CD4-positive, alpha-beta T cell treated with Interleukin-17A for 1 hour (primary cell): ENCODE results near the gene TSPAN9.

Experiments
- DNase-seq: peaks from one replicate; pipeline ENCODE4 v3.0.0-alpha.2; 2020

Gene TSPAN9

GRCh38 chr12:3215410-3215975 is 138.3 kb downstream of the TSPAN9 start:
- no peak for DNase-seq

- no peak for DNase-seq
Observed at GRCh38 chr12:3216097-3216496, 138.9 kb downstream of the TSPAN9 start.

- DNase-seq: no peak
Observed at GRCh38 chr12:3216726-3217682, 139.8 kb downstream of the TSPAN9 start.

GRCh38 chr12:3217683-3218079 is 140.5 kb downstream of the TSPAN9 start:
- no peak for DNase-seq

GRCh38 chr12:3218228-3219171 is 141.3 kb downstream of the TSPAN9 start:
- DNase-seq: no peak

GRCh38 chr12:3219233-3219632 is 142.1 kb downstream of the TSPAN9 start:
- no peak for DNase-seq

- no peak for DNase-seq
Observed at GRCh38 chr12:3220382-3221321, 143.5 kb downstream of the TSPAN9 start.

- DNase-seq: no peak
Observed at GRCh38 chr12:3222306-3222705, 145.1 kb downstream of the TSPAN9 start.

GRCh38 chr12:3222979-3223378 is 145.8 kb downstream of the TSPAN9 start:
- DNase-seq: no peak

GRCh38 chr12:3223601-3224529 is 146.7 kb downstream of the TSPAN9 start:
- DNase-seq: no peak

GRCh38 chr12:3224530-3224903 is 147.3 kb downstream of the TSPAN9 start:
- no peak for DNase-seq

- DNase-seq: no peak
Observed at GRCh38 chr12:3225154-3225795, 148.1 kb downstream of the TSPAN9 start.

GRCh38 chr12:3225796-3226180 is 148.6 kb downstream of the TSPAN9 start:
- no peak for DNase-seq

GRCh38 chr12:3226264-3226663 is 149.1 kb downstream of the TSPAN9 start:
- DNase-seq: no peak

GRCh38 chr12:3227076-3227975 is 150.1 kb downstream of the TSPAN9 start:
- no peak for DNase-seq

- no peak for DNase-seq
Observed at GRCh38 chr12:3228552-3228951, 151.4 kb downstream of the TSPAN9 start.

GRCh38 chr12:3229577-3229976 is 152.4 kb downstream of the TSPAN9 start:
- no peak for DNase-seq

GRCh38 chr12:3230758-3231375 is 153.7 kb downstream of the TSPAN9 start:
- DNase-seq: no peak

- DNase-seq: no peak
Observed at GRCh38 chr12:3231399-3231876, 154.3 kb downstream of the TSPAN9 start.
